Stimulated activated CD8-positive, alpha-beta memory T cell treated with anti-CD3 and anti-CD28 coated beads, Interleukin-12 subunit alpha, Interleukin-12 subunit beta, amount 100 ng/mL, for 24 hours (primary cell): ENCODE data around the gene GPC1.

Source experiments
- DNase-seq: peaks from one replicate; pipeline ENCODE4 v3.0.0-alpha.2; 2020; ENCODE audit errors: extremely low read depth

Gene GPC1

GRCh38 chr2:240431271-240431660 is 4.2 kb upstream of the GPC1 start:
- DNase-seq: no peak

- no peak for DNase-seq
Observed at GRCh38 chr2:240431661-240432424, 3.6 kb upstream of the GPC1 start.

DNA sequence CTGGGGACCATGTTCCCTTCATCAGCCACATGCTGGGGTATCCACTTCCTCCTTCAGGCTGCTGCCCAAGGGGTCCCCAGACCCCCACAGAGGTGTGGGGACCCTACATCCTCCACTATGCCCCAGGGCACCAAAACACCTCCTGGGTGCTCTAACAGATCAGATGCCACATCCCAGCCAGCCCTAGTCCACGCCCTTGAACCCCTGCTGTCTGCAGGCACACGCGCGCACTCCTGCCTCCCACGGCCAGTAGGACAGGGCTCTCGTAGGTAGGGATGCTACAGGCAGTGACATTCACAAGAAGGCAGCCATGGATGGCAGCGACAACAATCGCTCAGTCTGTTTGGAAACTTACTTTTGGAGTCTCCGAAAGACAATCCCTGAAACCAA is 3.0 kb upstream of the GPC1 start:
- DNase-seq: no peak

- DNase-seq: no peak
Observed at GRCh38 chr2:240432820-240433801, 2.4 kb upstream of the GPC1 start.

DNA sequence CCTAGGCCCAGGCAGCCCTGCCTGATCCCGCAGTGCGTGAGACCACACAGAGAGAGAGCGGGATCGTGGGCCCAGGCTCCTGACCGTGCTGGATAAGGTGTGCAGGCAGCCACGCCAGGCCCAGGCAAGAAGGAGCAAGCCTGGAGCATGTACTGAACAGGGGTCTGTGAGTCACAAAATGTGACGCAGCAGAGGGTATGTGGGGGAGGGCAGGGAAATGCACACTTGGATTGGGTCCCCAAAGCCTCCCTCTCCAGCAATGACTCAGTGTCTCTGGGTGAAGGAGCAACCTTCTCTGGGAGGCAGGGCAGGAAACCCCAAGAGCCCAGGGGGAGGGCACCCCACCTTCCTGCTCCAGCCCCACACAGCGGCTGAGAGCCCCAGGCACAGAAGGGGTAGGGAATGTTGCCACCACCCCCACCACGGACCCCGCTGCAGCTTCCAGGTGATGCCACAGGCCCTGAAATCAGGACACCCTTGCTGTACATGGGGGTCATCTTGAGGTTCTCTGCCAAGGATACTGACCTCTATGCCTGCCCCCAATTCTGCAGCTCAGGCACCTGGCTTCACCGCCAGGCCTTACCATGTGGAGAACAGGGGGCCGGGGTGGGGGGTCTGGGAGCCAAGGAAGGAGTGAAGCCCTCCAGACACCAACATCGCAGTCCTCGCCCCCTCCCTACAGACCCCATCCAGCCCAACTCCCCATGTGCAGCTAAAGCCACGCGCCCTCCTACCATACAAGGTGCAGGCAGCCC is 1.3 kb upstream of the GPC1 start:
- DNase-seq: no peak

GRCh38 chr2:240434728-240435456 is 571 bp upstream of the GPC1 start:
- peak; percentile 70 for DNase-seq

DNA sequence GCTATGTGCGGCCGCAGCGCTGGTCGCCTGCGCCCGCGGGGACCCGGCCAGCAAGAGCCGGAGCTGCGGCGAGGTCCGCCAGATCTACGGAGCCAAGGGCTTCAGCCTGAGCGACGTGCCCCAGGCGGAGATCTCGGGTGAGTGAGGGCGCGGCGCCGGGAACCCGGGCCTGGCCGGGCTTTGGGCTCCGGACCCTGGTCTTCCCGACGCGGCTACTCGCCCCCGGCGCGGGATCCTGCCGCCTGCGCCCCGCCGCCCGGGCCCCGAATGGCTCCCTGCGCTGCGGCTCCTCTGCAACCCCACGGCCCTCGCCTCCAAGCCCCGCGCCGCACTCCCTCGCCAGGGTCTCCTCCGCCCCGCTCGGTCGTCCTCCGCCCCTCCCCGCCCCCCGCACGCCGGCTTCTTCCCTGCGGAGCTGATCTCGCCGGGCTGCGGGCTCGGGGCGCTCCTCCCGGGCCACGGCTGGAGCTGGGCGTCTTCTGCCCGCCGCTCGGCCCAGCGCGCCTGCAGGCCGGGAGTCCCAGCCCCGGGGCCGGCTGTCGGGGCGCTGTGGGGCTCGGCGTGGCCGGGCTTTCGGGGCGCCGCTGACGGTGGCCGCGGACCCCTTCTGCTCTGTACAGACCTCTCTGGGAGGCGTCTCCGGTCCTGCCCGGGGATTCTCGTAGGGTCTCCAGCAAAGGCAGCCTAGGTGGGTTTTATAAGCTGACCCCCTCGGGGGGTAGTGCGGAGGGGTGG is 652 bp downstream of the GPC1 start:
- DNase-seq: no peak

GRCh38 chr2:240436683-240437550 is 1.5 kb downstream of the GPC1 start:
- no peak for DNase-seq

GRCh38 chr2:240437551-240437860 is 2.0 kb downstream of the GPC1 start:
- no peak for DNase-seq

- peak; percentile 32 for DNase-seq
Observed at GRCh38 chr2:240437861-240438809, 2.7 kb downstream of the GPC1 start.

DNA sequence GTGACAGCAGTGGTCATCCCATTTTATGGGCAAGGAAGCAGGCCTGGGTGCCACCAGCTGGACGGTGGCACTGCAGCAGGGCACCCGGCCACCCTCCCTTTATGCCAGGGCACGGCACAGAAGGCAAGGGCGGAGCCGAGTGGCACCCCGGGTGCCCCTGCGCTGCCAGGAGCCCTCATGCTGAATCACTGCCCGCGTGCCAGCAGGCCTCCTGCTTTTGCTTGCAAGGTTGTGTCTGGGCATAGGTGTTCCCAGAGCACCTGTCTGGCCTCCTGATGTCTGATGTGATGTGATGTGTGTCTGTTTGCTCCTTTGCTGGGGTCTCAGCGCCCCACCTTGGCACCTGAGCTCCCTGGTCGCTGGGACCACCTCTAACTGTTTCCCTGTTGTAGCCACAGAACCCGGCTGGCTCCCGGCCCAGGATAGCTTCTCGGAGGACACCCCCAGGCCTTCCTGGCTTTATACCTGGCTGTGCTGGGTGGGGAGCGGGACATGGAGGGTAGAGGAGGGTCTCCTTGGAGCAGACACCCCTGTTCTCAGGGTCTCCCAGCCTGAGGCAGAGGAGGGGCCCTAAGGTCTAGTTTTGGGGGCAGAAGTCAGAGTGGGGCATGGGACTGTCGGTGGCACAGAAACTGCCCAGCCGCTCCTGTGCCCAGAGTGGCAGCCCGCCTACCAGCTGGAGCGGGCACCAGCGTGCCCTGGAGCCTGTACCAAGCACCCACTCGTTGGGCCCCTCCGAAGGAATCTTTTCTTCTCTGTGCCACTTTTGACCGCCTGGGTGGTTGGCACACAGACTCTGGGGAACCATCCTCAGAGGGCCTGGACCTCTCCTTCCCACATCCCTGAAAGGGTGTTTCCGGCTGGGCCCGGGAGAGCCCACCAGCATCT is 3.6 kb downstream of the GPC1 start:
- no peak for DNase-seq

DNA sequence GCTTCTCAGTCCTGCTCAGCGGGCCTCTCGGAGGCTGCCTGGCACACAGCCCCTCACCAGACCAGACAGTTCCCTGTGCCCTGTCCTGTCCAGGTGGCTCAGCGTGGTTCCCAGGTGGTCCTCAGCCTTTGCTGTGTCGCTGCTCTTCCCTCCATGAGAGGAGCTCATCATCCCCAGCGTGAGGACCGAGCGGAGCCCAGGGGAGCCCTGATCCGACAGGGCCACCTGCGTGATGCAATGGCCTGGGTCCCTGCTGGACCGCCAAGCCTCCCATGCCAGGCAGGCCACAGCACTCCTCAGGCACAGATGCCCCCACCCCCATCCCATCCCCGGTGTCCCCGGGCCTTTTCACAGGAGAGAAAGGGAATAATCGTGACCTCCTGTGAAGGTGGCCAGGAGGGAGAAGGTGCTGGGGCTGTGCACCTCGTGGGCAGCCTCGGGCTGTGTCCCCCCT is 4.3 kb downstream of the GPC1 start:
- DNase-seq: no peak

- no peak for DNase-seq
Observed at GRCh38 chr2:240440251-240440650, 4.8 kb downstream of the GPC1 start.

DNA sequence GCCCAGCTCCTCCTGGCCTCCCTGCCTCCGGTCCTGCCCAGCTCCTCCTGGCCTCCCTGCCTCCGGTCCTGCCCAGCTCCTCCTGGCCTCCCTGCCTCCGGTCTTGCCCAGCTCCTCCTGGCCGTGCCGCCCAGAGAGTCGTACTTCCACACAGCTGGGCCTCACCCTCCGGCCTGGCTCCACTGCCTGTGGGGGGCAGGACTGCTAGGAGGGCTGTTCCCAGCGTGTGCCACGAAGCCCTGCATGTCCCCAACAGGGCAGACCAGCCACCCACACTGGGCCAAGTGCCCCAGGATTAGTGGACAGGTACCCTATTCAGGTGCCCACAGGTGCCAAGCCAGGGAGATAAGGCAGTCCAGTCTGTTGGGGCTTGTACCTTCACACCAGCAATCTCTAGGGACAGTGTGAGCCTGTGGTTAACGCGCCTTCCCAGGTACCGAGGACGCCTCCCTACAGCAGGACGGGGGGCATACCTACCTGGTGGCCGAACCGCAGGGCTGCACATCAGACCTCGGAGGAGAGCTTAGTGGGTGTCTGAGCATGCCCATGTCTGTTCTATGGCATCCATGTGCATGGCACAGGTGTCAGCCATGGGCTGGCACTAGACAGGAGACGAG is 5.3 kb downstream of the GPC1 start:
- no peak for DNase-seq

DNA sequence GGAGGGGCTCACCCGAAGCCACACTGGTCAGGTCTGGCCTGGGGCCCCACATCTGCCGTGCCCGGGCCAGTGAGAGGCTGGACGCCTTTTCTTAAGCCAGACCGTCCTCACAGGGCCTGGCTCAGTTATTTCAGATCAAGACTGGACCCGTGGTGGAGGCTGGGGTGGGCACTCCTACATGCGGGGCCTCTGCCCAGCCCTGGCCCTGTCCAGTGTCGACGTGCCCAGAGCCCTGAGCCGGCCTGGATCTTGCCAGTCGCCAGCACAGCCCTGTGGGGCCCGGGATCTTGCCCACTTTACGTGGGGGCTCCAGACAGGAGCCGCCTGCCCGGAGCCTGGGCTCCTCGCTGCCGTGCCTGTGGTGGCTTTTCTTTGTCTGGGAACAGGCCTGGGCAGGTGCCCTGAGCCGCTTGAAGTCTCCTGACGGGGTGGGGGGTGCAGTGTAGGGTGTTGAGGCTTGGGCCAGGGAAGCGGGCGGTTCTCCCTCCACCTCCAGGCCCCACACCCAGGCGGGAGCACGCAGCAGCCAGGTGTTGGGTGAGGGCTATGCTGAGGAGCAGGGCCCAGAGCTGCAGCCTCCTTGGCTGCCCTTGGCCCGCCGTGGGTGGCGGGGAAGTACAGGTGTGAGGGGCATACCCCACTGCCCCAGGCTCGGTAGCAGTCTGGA is 6.0 kb downstream of the GPC1 start:
- no peak for DNase-seq

- DNase-seq: no peak
Observed at GRCh38 chr2:240441993-240442411, 6.5 kb downstream of the GPC1 start.
